ENCODE results near the gene GADD45G.

The GADD45G gene

DNA sequence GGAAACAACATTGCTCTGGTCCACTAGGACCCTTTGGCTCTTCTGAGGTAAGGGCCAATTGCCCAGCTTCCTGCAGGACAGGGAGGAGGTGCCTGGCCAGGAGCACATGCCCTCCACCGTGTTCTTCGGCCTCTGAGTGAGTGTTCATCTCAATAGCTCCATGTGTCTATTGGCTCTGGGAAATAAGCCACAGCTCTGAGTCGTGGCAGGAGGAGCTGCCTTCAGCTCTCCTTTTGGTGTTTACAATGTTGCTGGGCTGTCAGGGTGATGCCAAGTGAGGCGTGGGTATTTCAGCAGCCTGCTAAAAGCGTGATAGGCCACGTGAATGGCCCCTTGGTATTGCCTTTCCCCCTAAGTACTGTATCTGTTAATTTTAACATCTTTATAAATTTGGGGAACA lies 26.6 kb downstream of the GADD45G start:
- TF ChIP-seq TAF1 (IDR thresholded peaks at IDR 0.05; ENCODE audit: low read depth) (no peak), CEBPB (IDR thresholded peaks at IDR 0.05) (no peak), NFIC (IDR thresholded peaks at IDR 0.05) (no peak)

DNA sequence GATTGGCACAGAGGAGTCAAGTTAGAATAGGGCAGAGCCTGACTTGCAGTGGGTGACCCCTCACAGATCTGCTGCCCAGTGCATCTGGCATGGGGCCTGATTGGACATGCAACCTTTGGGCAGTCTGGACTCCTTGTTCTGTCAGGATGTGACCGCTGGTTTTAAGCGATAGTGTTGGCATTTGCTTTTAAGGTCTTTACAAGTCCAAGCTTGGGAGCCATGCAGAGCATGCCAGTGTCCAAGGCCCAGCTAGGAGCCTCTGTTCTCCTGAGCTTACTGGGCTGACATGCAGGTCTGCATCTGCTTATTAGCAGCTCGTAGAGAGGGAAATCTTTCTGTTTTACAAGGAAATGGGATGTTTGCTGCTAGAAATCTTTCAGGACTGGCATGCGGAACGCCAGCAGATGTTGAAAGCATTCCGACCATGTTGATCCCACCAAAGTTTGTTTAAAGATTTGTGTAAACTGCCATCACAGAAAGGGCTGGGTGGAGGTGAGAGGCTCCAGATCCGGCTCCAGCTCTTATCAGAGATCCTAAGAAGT lies 27.5 kb downstream of the GADD45G start:
- TF ChIP-seq ZBTB7A (IDR thresholded peaks at IDR 0.05; ENCODE audit: low read depth) (no peak), EP300 (IDR thresholded peaks at IDR 0.05; ENCODE audit: borderline replicate concordance) (no peak), CEBPB (IDR thresholded peaks at IDR 0.05) (no peak), TAF1 (IDR thresholded peaks at IDR 0.05; ENCODE audit: low read depth) (no peak), RAD21 (IDR thresholded peaks at IDR 0.05; ENCODE audit: low read depth) (no peak), CREB1 (IDR thresholded peaks at IDR 0.05; ENCODE audit: low read depth) (no peak), TCF12 (IDR thresholded peaks at IDR 0.05; ENCODE audit: low read depth) (no peak), TEAD4 (IDR thresholded peaks at IDR 0.05) (no peak), EGR1 (IDR thresholded peaks at IDR 0.05) (no peak), YY1 (IDR thresholded peaks at IDR 0.05; ENCODE audit: low read depth) (no peak), FOXM1 (IDR thresholded peaks at IDR 0.05; ENCODE audit: borderline replicate concordance, low read depth) (no peak)
- TF ChIP-seq, protein P1, sequence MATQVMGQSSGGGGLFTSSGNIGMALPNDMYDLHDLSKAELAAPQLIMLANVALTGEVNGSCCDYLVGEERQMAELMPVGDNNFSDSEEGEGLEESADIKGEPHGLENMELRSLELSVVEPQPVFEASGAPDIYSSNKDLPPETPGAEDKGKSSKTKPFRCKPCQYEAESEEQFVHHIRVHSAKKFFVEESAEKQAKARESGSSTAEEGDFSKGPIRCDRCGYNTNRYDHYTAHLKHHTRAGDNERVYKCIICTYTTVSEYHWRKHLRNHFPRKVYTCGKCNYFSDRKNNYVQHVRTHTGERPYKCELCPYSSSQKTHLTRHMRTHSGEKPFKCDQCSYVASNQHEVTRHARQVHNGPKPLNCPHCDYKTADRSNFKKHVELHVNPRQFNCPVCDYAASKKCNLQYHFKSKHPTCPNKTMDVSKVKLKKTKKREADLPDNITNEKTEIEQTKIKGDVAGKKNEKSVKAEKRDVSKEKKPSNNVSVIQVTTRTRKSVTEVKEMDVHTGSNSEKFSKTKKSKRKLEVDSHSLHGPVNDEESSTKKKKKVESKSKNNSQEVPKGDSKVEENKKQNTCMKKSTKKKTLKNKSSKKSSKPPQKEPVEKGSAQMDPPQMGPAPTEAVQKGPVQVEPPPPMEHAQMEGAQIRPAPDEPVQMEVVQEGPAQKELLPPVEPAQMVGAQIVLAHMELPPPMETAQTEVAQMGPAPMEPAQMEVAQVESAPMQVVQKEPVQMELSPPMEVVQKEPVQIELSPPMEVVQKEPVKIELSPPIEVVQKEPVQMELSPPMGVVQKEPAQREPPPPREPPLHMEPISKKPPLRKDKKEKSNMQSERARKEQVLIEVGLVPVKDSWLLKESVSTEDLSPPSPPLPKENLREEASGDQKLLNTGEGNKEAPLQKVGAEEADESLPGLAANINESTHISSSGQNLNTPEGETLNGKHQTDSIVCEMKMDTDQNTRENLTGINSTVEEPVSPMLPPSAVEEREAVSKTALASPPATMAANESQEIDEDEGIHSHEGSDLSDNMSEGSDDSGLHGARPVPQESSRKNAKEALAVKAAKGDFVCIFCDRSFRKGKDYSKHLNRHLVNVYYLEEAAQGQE (IDR thresholded peaks at IDR 0.05; ENCODE audit: low read depth) = no peak
- TF ChIP-seq, protein P2, sequence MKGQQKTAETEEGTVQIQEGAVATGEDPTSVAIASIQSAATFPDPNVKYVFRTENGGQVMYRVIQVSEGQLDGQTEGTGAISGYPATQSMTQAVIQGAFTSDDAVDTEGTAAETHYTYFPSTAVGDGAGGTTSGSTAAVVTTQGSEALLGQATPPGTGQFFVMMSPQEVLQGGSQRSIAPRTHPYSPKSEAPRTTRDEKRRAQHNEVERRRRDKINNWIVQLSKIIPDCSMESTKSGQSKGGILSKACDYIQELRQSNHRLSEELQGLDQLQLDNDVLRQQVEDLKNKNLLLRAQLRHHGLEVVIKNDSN (IDR thresholded peaks at IDR 0.05) = no peak
- TF ChIP-seq, protein P3, sequence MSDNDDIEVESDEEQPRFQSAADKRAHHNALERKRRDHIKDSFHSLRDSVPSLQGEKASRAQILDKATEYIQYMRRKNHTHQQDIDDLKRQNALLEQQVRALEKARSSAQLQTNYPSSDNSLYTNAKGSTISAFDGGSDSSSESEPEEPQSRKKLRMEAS (IDR thresholded peaks at IDR 0.05) = no peak

DNA sequence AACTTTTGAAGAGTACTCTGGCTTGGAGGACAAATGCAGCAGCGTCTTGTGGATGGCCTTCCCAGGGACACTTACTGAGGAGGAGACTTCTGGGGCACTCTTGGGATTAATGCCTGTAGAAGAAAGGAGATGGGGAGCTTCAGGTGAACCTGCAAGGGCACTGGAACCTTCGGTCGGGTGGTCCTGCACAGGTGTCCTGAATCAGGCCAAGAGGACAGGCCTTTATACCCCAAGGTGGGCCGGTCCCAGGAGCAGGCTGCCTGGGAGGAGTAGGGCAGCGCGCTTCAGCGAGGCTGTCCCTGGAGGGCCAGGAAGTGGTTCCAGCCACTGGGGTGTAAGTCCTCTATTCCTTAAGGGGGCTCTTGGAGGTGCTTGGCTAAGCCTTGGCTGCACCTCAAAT lies 27.9 kb downstream of the GADD45G start:
- TF ChIP-seq, protein P3 (IDR thresholded peaks at IDR 0.05) = no peak
- TF ChIP-seq CEBPB (IDR thresholded peaks at IDR 0.05) = no peak
- no peak for TF ChIP-seq RAD21 (IDR thresholded peaks at IDR 0.05; ENCODE audit: low read depth)
- no peak for TF ChIP-seq CREB1 (IDR thresholded peaks at IDR 0.05; ENCODE audit: low read depth)
- TF ChIP-seq, protein P1 (IDR thresholded peaks at IDR 0.05; ENCODE audit: low read depth) = no peak
- TF ChIP-seq, protein P2 (IDR thresholded peaks at IDR 0.05) = no peak
- no peak for TF ChIP-seq ZBTB7A (IDR thresholded peaks at IDR 0.05; ENCODE audit: low read depth)
- no peak for TF ChIP-seq FOXM1 (IDR thresholded peaks at IDR 0.05; ENCODE audit: borderline replicate concordance, low read depth)

DNA sequence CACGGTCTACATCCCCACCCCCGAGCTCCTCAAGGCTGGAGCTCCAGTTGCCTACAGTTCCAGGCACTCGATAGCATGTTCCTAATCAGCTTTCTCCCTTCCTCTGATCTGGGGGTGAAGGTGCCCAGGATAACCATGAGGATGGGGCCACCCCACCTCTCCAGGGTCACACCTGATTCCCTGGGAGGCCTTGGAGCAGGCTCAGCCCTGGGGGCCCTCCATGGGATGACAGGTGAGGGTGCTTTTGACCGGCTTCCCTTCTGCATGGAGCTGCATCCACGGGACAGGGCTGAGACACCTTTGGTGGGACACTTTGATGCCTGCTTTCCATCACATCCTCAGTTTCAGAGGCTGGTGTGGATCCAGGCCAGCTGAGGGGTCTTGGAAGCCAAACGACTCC lies 28.6 kb downstream of the GADD45G start:
- TF ChIP-seq TAF1 (IDR thresholded peaks at IDR 0.05; ENCODE audit: low read depth) = no peak
- TF ChIP-seq RAD21 (IDR thresholded peaks at IDR 0.05; ENCODE audit: low read depth) = no peak
- no peak for TF ChIP-seq CREB1 (IDR thresholded peaks at IDR 0.05; ENCODE audit: low read depth)
- TF ChIP-seq TEAD4 (IDR thresholded peaks at IDR 0.05) = no peak
- TF ChIP-seq, protein P3 (IDR thresholded peaks at IDR 0.05) = no peak
- no peak for TF ChIP-seq EP300 (IDR thresholded peaks at IDR 0.05; ENCODE audit: borderline replicate concordance)

DNA sequence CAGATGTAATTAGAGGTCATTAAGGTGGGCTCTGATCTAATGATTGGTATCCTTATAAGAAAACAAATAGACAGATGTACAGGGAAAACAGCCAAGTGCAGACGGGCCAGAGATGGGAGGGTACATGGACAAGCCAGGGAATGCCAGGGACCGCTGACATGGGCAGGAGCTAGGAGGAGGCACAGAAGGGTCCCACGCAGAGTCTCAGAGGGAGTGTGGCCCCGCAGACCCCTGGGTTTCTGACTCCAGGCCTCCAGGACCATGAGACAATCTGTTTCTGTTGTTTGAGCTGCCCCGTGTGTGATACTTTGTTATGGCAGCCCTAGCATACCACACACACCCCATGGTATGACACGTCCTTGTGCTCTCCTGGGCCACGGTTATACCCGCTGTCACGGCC lies 29.1 kb downstream of the GADD45G start:
- TF ChIP-seq TAF1 (IDR thresholded peaks at IDR 0.05; ENCODE audit: low read depth) = no peak
- TF ChIP-seq, protein P1 (IDR thresholded peaks at IDR 0.05; ENCODE audit: low read depth) = no peak
- TF ChIP-seq EP300 (IDR thresholded peaks at IDR 0.05; ENCODE audit: borderline replicate concordance) = no peak
- TF ChIP-seq TCF12 (IDR thresholded peaks at IDR 0.05; ENCODE audit: low read depth) = no peak
- TF ChIP-seq FOXM1 (IDR thresholded peaks at IDR 0.05; ENCODE audit: borderline replicate concordance, low read depth) = no peak

Data from Ishikawa (cell line).